HepG2 (cell line): ENCODE measurements around the gene RTEL1. TPM values are rescaled to one million over a fixed set of nuclear protein-coding genes. Genes with fewer than 3 reads are reported as not detected.

Source experiments
- FOXO1 ChIP-seq: sonication (generic); formaldehyde crosslinking; IDR thresholded peaks from 2 replicates; pipeline ENCODE4 v1.4.0; 2020; ENCODE audit warnings: missing genetic modification reagents
- NAIF1 ChIP-seq: sonication (generic); formaldehyde crosslinking; IDR thresholded peaks from 2 replicates; pipeline ENCODE4 v1.5.0; 2020; ENCODE audit warnings: mild to moderate bottlenecking, missing genetic modification reagents, borderline replicate concordance
- NONO ChIP-seq, 2 experiments: fragments of 450-650 bp in 1 of 2; sonication (generic) in 1 of 2; formaldehyde crosslinking in 1 of 2; IDR thresholded peaks in 1 of 2; conservative IDR thresholded peaks in 1 of 2; 2 replicates each; pipeline versions ENCODE4 v1.6.1 to v1.8.0; 2017 to 2022; ENCODE audit warnings: mild to moderate bottlenecking in 1 of 2, missing genetic modification reagents in 1 of 2, moderate library complexity in 1 of 2
- SMC3 ChIP-seq: IDR thresholded peaks from 2 replicates; pipeline ENCODE4 v1.6.1; 2011; ENCODE audit warnings: low read length, improper control_type of control experiment
- ZFP36L1 ChIP-seq: sonication (generic); formaldehyde crosslinking; IDR thresholded peaks from 2 replicates; pipeline ENCODE4 v1.8.0; 2022; ENCODE audit warnings: mild to moderate bottlenecking, missing genetic modification reagents, moderate library complexity
- ZFYVE20 ChIP-seq: sonication (generic); formaldehyde crosslinking; IDR thresholded peaks from 2 replicates; pipeline ENCODE4 v1.8.0; 2023; ENCODE audit warnings: low read depth, mild to moderate bottlenecking, moderate library complexity, missing genetic modification reagents, borderline replicate concordance
- ZNF12 ChIP-seq: sonication (generic); formaldehyde crosslinking; IDR thresholded peaks from 2 replicates; pipeline ENCODE4 v1.5.0; 2020; ENCODE audit warnings: missing genetic modification reagents
- ZNF230 ChIP-seq: sonication (generic); formaldehyde crosslinking; IDR thresholded peaks from 2 replicates; pipeline ENCODE4 v1.4.0; 2020; ENCODE audit warnings: mild to moderate bottlenecking, missing genetic modification reagents
- ZNF264 ChIP-seq: sonication (generic); formaldehyde crosslinking; IDR thresholded peaks from 2 replicates; pipeline ENCODE4 v1.4.0; 2020; ENCODE audit warnings: missing genetic modification reagents
- ZNF343 ChIP-seq: sonication (generic); formaldehyde crosslinking; IDR thresholded peaks from 2 replicates; pipeline ENCODE4 v1.4.0; 2020; ENCODE audit warnings: mild to moderate bottlenecking, missing genetic modification reagents
- ZNF431 ChIP-seq: sonication (generic); formaldehyde crosslinking; IDR thresholded peaks from 2 replicates; pipeline ENCODE4 v1.9.0; 2022; ENCODE audit warnings: missing genetic modification reagents, low read depth, mild to moderate bottlenecking, borderline replicate concordance
- ZNF441 ChIP-seq: sonication (generic); formaldehyde crosslinking; IDR thresholded peaks from 2 replicates; pipeline ENCODE4 v1.7.0; 2021; ENCODE audit warnings: missing genetic modification reagents, borderline replicate concordance
- ZNF460 ChIP-seq: sonication (generic); formaldehyde crosslinking; IDR thresholded peaks from 2 replicates; pipeline ENCODE4 v1.5.1; 2020; ENCODE audit warnings: missing genetic modification reagents, mild to moderate bottlenecking, borderline replicate concordance
- ZNF468 ChIP-seq: sonication (generic); formaldehyde crosslinking; IDR thresholded peaks from 2 replicates; pipeline ENCODE4 v1.8.0; 2022; ENCODE audit warnings: mild to moderate bottlenecking, moderate library complexity, missing genetic modification reagents
- ZNF629 ChIP-seq: sonication (generic); formaldehyde crosslinking; conservative IDR thresholded peaks from 2 replicates; pipeline ENCODE4 v1.5.0; 2020; ENCODE audit warnings: missing genetic modification reagents
- ZNF879 ChIP-seq: sonication (generic); formaldehyde crosslinking; IDR thresholded peaks from 2 replicates; pipeline ENCODE4 v1.8.1; 2023; ENCODE audit warnings: missing genetic modification reagents
- ZSCAN29 ChIP-seq: sonication (generic); formaldehyde crosslinking; conservative IDR thresholded peaks from 2 replicates; pipeline ENCODE4 v1.4.0; 2020; ENCODE audit warnings: mild to moderate bottlenecking, missing genetic modification reagents
- polyA plus RNA-seq, 8 experiments: library from polyadenylated mRNA; depleted of rRNA in 3 of 8; stranded (reverse) in 7 of 8; unstranded in 1 of 8; fragments of >200 nt; fragmentation: Illumina TruSeq in 4 of 8; extraction: Trizol in 4 of 8; gene quantifications; 2 replicates each; pipeline versions ENCODE4 v1.2.1 to v1.2.3, GENCODE V29; 2011 to 2016; ENCODE audit warnings: low read depth in 4 of 8, missing spikeins in 1 of 8, mixed read lengths in 1 of 8; ENCODE audit not compliant: insufficient read depth in 1 of 8
- total RNA-seq, 5 experiments: library from RNA; depleted of rRNA; stranded (reverse); fragments of >200 nt; fragmentation: Illumina TruSeq; extraction: Trizol; gene quantifications; 2 replicates each; pipeline ENCODE4 v1.2.3, GENCODE V29; 2016; ENCODE audit warnings: low read depth in 1 of 5
- TF ChIP-seq, protein P1 (sequence below): sonication (generic); formaldehyde crosslinking; IDR thresholded peaks from 2 replicates; pipeline ENCODE4 v1.5.0; 2020; ENCODE audit warnings: missing genetic modification reagents
- TF ChIP-seq, protein P2 (sequence below): sonication (generic); formaldehyde crosslinking; IDR thresholded peaks from 2 replicates; pipeline ENCODE4 v1.4.0; 2020; ENCODE audit warnings: missing genetic modification reagents, borderline replicate concordance
- TF ChIP-seq, protein P3 (sequence below): sonication (generic); formaldehyde crosslinking; IDR thresholded peaks from 2 replicates; pipeline ENCODE4 v1.4.0; 2020; ENCODE audit warnings: missing genetic modification reagents, mild to moderate bottlenecking, borderline replicate concordance
- TF ChIP-seq, protein P4 (sequence below): sonication (generic); formaldehyde crosslinking; IDR thresholded peaks from 2 replicates; pipeline ENCODE4 v1.4.0; 2020; ENCODE audit warnings: missing genetic modification reagents

RTEL1 gene
- total and polyA plus RNA-seq, 2 of the 13 experiments (the other 11 are each of a cell fraction or from before 2014, with no cell fraction given): 21.8 to 36.4 TPM

DNA sequence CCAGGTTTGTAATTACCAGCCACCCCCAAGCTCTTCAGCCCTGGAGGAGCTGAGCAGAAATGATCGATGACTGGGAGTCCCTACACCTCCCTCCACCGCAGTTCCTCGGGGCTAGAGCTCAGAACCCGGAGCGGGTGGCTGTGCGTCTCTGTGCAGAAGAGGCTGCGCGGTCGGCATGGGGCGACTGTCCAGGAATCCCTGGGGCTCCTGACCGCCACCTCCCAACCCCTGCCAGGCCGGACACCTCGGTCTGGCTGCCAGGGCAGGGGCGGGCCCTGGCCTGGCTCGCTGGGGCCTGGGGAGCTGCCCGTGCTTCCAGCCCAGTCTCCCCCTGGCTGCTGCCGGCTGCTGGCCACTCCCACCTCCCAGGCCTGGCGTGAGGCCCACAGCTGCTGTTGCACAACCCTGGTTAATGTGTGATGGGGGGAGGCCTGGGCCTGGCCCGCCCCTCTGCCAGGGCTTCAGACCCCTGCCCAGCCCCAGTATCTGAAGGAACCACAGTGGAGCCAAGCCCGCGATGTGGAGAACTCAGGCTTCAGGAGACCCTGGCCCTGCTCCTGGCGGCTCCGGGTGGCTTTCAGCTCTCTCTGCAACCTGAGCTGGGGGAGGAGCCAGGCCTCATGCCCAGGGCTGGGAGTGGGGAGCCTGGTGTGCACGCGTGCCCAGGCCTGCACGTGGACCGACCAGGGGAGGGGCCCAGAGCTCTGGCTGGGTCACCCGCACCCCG lies 82.7 kb downstream of the RTEL1 start (continued):
- TF ChIP-seq, protein P1, sequence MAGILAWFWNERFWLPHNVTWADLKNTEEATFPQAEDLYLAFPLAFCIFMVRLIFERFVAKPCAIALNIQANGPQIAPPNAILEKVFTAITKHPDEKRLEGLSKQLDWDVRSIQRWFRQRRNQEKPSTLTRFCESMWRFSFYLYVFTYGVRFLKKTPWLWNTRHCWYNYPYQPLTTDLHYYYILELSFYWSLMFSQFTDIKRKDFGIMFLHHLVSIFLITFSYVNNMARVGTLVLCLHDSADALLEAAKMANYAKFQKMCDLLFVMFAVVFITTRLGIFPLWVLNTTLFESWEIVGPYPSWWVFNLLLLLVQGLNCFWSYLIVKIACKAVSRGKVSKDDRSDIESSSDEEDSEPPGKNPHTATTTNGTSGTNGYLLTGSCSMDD: peak; percentile 77; the same call in 1 of the 2 replicates
- TF ChIP-seq ZNF230 (CRISPR knock-in tag) (peak; percentile 60), SMC3 (peak; percentile 36; the same call in 1 of the 2 replicates), ZNF343 (CRISPR knock-in tag) (peak; percentile 96), NONO (IDR thresholded peaks at IDR 0.05) (no peak), NONO (CRISPR knock-in tag; conservative IDR thresholded peaks at IDR 0.05) (peak; percentile 94), ZNF441 (CRISPR knock-in tag) (peak; percentile 68; the same call in 1 of the 2 replicates), ZNF431 (peak; percentile 94), ZNF12 (peak; percentile 52; the same call in 1 of the 2 replicates), ZNF629 (peak; percentile 58), NAIF1 (CRISPR knock-in tag) (peak; percentile 82; the same call in 1 of the 2 replicates), ZNF460 (CRISPR knock-in tag) (no peak; the same call in 1 of the 2 replicates), ZNF879 (CRISPR knock-in tag) (peak; percentile 76; the same call in 1 of the 2 replicates), ZFYVE20 (CRISPR knock-in tag) (peak; percentile 70; the same call in 1 of the 2 replicates), ZNF264 (peak; percentile 98), FOXO1 (CRISPR knock-in tag) (peak; percentile 81), ZNF468 (peak; percentile 56; the same call in 1 of the 2 replicates), ZSCAN29 (CRISPR knock-in tag) (peak; percentile 87), ZFP36L1 (CRISPR knock-in tag) (peak; percentile 86; the same call in 1 of the 2 replicates)
- TF ChIP-seq, protein P2, sequence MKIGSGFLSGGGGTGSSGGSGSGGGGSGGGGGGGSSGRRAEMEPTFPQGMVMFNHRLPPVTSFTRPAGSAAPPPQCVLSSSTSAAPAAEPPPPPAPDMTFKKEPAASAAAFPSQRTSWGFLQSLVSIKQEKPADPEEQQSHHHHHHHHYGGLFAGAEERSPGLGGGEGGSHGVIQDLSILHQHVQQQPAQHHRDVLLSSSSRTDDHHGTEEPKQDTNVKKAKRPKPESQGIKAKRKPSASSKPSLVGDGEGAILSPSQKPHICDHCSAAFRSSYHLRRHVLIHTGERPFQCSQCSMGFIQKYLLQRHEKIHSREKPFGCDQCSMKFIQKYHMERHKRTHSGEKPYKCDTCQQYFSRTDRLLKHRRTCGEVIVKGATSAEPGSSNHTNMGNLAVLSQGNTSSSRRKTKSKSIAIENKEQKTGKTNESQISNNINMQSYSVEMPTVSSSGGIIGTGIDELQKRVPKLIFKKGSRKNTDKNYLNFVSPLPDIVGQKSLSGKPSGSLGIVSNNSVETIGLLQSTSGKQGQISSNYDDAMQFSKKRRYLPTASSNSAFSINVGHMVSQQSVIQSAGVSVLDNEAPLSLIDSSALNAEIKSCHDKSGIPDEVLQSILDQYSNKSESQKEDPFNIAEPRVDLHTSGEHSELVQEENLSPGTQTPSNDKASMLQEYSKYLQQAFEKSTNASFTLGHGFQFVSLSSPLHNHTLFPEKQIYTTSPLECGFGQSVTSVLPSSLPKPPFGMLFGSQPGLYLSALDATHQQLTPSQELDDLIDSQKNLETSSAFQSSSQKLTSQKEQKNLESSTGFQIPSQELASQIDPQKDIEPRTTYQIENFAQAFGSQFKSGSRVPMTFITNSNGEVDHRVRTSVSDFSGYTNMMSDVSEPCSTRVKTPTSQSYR (CRISPR knock-in tag): peak; percentile 90
- TF ChIP-seq, protein P3, sequence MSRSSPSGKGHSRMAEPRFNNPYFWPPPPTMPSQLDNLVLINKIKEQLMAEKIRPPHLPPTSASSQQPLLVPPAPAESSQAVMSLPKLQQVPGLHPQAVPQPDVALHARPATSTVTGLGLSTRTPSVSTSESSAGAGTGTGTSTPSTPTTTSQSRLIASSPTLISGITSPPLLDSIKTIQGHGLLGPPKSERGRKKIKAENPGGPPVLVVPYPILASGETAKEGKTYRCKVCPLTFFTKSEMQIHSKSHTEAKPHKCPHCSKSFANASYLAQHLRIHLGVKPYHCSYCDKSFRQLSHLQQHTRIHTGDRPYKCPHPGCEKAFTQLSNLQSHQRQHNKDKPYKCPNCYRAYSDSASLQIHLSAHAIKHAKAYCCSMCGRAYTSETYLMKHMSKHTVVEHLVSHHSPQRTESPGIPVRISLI: peak; percentile 45; the same call in 1 of the 2 replicates
- TF ChIP-seq, protein P4, sequence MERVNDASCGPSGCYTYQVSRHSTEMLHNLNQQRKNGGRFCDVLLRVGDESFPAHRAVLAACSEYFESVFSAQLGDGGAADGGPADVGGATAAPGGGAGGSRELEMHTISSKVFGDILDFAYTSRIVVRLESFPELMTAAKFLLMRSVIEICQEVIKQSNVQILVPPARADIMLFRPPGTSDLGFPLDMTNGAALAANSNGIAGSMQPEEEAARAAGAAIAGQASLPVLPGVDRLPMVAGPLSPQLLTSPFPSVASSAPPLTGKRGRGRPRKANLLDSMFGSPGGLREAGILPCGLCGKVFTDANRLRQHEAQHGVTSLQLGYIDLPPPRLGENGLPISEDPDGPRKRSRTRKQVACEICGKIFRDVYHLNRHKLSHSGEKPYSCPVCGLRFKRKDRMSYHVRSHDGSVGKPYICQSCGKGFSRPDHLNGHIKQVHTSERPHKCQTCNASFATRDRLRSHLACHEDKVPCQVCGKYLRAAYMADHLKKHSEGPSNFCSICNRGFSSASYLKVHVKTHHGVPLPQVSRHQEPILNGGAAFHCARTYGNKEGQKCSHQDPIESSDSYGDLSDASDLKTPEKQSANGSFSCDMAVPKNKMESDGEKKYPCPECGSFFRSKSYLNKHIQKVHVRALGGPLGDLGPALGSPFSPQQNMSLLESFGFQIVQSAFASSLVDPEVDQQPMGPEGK (CRISPR knock-in tag): peak; percentile 100
